ENCODE results near the gene CRADD.
"Not testable (repeated sequence)": the region's sequence is repeated elsewhere in the genome, so short reads cannot be mapped to it uniquely, and the experiment has no call there.

Gene CRADD

DNA sequence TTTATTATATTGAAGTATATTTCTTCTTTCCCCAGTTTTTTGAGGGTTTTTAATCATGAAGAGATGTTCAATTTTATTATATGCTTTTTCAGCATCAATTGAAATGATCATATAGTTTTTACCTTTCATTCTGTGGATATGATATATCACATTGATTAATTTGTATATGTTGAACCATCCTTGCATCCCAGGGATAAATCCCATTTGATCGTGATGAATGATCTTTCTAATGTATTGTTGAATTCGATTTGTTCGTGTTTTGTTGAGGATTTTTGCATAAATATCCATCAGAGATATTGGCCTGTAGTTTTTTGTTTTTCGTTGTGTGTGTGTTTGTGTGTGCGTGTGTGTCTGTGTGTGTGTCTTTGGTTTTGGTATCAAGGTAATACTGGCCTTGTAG lies 196.4 kb downstream of the CRADD start:
- no peak for DNase-seq (ENCODE audit: low read depth)

DNA sequence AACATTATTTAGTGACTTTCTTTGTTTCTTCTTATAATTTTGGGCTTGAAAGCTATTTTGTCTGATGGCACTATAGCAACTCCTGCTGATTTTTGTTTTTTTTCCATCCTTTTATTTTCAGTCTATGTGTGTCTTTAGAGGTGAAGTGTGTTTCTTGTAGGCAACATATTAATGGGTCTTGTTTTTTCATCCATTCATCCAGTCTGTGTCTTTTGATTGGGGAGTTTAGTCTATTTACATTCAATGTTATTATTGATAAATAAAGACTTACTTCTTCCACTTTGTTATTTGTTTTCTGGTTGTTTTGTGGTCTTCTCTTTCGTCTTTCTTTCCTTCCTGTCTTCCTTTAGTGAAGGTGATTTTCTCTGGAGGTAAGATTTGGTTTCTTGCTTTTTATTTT lies 198.0 kb downstream of the CRADD start:
- DNase-seq (ENCODE audit: low read depth): no peak

DNA sequence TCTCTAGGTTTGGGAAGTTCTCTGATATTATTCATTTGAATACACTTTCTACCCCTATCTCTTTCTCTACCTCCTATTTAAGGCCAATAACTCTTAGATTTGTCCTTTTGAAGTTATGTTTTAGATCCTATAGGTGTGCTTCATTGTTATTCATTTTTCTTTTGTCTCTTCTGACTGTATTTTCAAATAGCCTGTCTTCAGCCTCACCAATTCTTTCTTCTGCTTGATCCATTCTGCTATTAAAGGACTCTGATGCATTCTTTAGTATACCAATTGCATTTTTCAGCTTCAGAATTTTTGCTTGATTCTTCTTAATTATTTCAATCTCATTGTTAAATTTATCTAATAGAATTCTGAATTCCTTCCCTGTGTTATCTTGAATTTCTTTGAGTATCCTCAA lies 199.2 kb downstream of the CRADD start:
- no peak for DNase-seq (ENCODE audit: low read depth)

DNA sequence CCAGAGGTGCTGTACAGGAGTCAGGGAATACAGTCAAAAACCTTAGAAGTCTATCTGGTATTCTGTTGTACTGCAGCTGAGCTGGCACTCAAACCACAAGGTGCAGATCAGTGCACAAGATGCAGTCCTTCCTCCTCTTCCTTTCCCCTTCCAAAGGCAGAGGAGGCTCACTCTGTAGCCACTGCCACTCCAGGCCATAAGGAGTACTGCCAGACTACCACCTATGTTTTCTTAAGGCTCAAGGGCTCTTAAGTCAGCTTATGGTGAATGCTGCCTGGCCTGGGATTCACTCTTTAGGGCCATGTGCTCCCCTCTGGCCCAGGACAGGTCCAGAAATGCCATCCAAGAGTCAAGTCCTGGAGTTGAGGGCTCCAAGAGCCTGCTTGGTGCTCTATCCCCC lies 200.3 kb downstream of the CRADD start:
- no peak for DNase-seq (ENCODE audit: low read depth)

DNA sequence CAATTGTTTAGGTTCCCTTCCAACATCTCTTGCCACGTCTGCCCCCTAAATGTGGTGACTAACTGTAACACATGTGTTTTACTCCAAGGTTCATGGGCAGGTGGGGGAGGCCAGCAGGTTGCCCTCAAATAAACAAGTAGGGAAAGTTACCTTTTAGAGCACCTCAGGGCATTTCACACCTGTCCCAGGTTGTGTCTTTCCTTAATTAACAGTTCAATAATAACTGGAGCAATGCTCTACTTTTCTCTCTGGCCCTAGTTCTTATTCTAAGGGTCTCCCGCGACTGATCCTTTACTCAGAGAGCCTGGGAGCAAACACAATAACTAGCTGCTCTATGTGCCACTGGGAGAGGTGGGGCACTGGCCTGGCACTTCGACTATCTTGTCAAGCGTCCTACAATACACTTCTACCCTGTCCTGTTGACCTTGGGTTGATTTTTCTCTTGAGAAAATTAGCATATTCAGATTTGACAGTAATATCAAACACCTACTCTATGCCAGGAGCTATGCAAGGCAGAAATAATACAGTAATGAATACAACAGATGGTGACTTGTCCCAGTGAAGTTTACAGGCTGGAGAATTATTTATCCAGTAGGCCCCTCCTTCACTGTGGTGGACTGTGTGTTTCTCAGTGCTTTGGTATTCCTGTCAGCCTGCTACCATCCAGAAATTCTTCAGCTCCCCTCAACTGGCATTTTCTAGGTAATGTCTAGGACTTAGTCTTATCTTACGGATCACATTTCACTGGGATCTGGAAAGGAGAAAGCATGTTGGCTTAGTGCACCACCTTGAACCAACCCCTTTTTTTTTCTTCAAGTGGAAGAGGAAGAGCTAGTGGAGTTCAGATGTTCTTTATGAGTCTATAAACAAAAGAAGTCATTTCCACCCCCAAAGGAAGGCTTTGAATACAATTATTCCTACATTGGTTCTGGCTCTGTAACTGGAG lies 202.6 kb downstream of the CRADD start:
- DNase-seq (ENCODE audit: low read depth): peak; percentile 65

DNA sequence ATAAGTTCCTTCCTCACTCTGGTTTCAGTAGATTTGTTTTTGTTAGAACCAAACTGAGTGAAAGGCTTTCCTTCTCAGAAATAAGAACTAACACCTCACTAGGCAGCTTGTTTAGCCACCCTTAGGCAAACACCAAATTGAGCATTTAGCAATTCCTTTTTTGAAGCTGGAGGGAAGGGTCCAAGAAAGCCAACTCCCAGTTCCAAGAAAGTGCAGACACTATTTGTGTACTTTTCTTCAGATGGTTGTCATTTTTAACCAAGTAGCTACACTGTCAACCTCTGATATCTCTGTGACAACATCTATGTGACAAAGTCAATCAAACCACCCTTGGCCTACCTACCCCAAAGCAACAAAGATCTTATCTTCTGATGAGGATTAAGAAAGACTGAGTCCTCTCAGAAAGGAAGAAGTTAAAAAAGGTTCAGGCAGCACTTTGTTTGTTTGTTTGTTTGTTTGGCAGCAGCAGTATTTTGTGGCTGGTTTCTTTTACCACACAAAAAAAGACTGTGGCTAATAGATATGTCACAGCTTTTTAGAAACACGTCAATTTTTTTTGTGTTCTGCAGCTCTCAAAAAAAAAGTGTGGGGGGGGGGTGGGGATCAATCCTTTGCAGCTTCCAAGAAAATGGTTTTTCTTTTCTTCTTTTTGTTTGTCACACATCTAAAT lies 203.8 kb downstream of the CRADD start:
- DNase-seq (ENCODE audit: low read depth): no peak

DNA sequence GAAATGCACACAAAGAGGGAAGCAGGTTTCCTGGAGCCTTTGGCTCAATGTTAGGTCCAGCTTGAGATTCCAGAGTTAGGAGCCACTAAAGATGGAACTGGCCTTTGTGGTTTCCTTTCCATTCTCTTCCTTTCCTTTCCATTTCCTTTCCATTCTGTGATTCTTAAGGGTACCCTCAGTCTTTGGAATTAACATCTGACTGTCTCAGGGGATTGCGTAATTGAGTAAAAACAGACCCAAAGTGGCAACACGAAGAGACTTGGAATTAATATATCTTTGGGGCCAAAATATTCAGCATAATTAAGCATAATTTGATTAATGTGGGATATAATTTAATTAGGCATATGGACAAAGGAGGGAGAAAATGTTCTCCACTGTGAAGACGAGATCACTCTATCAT lies 205.6 kb downstream of the CRADD start:
- DNase-seq (ENCODE audit: low read depth): no peak

DNA sequence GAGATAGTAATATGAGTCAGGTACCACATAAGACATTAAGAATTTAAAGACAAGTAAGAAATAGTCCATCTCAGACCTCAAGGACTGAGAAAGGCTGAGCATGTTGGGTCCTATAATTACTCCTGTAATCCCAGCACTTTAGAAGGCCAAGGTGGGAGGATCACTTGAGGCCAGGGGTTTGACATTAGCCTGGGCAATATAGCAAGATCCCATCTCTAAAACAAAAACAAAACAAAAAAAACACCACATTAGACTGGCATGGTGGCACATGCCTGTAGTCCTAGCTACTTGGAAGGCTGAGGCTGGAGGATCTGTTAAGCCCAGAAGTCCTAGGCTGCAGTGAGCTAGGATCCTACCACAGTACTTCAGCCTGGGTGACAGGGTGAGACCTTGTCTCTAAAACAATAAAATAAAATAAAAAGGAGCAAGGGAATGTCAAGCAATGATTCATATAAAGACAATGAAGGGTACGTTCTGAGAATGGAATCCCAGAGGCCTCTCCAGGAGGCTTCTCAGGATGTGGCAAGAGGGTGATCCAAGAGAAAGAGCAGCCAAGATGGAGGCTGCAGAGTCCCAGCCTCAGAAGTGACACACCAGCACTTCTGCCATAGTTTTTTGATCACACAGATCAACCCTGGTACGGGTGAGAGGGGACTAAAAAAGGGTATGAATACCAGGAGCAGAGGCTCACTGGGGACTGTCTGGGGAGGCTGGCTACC lies 206.4 kb downstream of the CRADD start:
- peak; percentile 83 for DNase-seq (ENCODE audit: low read depth)

DNA sequence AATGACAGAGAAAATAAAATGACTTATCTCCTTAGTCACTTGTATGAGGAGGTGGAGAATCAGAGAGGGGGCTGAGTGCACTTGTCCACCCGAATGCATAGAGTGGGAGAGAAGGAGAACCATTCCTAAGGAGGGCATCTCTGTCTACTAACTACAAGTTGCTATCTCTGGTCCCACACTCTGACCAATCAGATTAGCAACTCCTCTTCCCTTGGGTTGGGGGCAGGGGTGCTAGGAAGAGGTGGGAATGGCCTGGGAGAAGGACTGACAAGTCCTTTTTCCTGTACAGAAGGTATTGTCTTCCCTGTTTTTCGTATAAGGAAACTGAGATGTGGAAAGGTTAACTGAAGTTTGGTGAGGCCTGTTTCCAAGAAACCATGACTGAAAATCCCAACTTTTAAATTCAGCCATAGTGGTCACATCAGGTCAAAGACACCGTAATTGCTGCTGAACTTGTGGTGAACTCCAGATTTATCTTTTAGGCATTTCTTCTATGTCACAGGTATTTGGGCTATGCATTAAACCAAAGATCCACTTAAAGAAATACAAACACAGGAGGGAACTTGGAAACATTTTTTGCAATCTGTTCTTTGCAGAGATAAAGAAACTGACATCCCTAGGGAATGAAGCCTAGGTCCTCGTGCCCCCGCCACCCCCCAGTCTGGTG lies 207.8 kb downstream of the CRADD start:
- no peak for DNase-seq (ENCODE audit: low read depth)

DNA sequence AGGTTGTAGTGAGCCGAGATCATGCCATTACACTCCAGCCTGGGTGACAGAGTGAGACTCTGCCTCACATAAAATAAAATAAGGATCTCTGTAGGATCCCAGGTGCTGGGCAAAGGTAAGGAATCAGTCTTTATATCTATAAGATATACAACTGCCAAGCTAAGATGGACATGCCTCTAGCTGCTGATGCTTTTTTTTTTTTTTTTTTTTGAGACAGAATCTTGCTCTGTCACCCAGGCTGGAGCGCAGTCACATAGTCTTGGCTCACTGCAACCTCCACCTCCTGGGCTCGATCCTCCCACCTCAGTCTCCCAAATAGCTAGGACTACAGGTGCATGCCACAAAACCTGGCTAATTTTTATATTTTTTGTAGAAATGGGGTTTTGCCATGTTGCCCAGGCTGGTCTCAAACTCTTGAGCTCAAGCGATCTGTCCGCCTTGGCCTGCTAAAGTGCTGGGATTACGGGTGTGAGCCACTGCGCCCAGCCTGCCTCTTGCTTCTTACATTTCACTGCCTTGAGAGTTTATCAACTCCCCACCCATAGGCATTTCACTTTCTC lies 208.9 kb downstream of the CRADD start:
- not testable (repeated sequence) for DNase-seq (ENCODE audit: low read depth)

DNA sequence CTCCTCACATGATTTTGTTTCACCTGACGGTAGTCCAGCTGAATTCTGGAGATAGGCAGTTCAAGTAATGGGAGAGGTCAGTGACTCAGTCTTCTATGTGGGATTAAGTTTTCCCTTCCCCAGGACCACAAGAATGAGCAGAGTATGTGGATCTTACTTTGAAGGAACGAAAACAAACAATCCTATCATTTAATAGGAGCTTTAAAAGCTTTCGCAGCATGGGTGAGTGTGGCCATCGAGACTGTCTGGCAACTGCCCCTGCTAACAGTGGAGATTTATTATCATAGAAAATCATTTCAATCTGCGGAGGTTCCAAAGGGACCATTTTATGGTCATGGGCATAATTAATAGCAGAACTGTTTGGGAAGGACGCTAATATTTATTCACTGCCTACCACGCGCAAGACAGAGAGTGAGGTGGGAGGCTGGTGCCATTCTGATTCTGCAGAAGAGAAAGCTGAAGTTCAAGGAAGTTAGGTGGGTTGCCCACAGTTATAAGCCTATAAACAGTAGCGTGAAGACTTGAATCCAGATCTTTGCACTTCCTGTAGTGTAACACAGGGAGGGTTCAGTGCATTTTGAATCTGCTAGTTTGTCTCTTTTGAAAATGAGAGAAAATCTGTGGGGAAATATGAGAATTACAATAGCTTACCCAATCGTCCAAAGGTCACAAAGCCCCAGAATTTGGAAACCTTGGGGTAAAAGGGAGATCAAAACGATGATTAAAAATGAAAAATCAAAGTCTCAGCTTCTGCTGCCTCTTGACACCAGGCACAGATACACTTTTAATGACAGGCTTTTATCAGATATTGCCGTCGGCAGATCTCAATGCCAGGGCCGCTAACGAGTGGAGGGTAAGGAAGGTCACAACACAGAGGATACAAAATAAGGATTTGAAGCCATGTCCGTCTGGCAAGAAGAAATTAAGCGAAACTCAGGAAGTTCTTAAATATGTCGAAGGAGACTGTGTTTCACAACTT lies 209.6 kb downstream of the CRADD start:
- peak; percentile 94 for DNase-seq (ENCODE audit: low read depth)

DNA sequence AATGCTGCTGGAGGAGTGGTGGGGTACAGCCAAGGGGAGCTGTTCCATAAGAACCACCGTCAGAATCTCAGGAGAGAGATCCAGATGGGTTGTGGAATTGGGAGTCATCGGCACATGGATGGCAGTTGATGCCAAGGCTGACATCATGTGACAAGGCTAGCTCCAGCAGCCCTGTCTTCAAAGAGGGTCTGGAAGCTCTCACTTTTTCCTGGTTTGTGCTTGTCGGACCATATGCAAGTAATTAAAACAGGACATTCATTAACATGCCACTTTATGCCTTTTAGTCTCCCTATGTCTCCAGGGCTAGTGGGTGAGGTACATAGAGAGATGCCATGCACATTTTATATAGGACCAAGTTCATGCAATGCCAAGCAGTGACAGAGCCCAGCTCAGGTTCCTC lies 211.8 kb downstream of the CRADD start:
- no peak for DNase-seq (ENCODE audit: low read depth)

DNA sequence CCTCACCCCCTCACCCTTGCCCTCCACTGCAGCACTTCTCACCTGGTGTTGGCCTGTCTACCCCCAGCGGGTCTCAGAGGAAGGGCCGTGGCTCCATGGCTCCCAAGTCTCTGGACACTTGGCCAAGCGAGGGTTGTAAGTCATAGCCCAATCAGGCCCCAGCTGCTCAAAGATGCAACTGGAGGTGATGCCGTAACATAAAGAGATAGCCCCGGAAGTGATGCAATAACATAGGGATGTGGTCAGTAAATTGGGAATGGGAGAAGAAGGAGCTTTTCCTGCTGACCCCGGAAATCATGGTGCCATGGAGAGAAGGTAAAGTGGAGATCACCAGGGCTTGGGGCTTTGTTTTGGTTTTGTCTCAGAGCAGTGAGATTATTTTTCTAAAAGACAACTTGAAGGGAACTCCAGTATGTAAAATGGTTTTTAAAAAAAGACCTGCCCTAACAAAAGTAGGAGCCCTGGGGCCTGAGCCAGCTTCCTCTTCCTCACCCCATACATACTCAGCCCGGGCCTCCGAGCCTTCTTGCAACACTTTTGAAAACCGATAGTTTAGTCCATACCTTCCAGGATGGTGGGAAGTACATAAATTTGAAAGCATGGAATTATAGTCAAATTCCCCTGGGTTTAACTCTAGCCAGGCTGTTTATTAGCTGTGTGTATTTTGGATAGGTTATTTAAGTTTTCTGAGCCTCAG lies 212.5 kb downstream of the CRADD start:
- no peak for DNase-seq (ENCODE audit: low read depth)

DNA sequence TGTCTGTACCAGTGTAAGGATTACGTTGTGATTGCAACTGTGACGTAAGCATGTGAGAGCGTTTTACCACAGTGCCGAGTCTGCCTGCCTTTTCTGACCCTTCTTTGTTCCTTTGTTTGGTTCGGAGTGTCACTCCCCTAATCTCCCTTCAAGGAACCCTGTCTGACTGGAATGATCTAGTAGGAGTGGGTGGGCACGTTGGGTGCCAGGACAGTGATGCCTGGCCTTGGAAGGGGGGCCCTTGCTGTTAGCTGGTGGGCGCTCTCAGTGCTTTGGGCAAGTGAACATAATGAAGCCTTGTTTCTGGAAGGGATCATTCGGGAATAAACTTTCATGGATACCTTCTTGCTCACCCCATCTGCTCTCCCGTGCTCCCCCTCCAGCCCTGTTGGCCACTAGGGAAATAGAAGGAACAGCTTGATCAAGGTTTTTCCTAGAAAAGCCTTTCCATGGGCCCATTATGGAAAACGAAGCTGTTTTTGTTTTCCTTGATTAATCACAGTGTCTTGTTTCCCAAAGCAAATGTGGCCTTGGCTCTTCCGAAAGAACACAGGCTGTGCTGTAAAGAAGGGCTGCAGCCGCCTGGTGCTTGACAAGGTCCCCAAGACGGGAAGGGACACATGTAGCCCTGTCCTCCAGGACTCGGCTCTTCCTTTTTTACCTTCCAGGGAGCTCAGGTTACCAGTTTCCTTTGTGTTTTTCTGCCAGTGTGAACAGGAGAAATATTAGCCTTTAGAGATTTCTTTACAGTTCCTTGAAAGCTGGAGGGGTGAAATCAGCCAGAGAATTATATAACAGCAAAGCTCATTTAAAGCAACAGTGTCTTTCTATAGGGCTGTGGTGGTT lies 215.5 kb downstream of the CRADD start:
- no peak for DNase-seq (ENCODE audit: low read depth)

DNA sequence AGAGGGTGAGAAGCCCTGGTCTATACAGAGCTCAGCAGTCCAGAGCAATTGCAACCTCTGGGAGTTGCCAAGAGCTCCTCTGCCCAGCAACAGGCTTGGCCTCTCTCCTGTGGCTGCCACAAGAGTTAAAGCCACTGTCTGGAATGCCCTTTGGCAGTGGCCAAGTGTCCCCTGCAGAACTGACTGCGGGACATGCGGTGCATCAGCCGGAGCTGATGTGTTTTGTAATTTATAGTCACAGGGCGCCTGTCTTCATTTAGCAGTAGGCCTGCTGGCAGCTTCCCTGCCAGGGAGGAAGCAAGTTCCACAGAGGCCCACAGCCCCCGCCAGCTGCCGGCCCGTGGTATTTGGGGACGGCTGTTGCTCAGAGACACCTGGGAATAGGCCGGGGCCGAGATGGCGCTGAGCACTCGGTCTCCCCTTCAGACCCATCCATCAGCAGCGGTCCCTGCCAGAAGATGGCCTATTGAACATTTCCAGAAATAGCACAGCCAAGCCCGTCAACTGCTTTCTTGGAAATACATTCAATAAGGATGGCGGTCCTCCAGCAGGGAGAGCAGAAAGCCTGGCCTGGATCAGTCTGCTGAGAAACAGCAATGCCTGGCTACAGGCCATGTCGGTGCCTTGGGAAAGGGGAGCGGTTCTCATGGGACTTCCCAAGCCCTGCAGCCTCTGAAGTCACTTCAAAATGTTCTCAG lies 217.4 kb downstream of the CRADD start:
- peak; percentile 64 for DNase-seq (ENCODE audit: low read depth)

DNA sequence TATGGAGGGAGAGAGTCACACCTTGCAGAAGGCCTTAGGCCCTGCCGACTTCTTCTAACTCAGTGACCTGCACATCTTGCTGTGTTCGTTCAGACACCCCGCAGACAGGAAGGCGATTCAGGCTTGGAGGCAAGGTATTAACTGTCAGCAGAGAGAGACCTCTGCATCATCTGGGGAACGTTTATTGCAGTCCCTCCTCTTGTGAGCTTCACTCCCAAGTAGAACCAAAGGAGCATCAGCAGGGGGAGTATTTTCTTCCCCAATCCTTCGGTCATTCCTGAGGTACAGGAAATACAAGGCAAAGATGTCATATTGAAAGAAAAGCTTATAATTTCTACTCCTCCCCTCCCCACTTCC lies 217.9 kb downstream of the CRADD start:
- no peak for DNase-seq (ENCODE audit: low read depth)

DNA sequence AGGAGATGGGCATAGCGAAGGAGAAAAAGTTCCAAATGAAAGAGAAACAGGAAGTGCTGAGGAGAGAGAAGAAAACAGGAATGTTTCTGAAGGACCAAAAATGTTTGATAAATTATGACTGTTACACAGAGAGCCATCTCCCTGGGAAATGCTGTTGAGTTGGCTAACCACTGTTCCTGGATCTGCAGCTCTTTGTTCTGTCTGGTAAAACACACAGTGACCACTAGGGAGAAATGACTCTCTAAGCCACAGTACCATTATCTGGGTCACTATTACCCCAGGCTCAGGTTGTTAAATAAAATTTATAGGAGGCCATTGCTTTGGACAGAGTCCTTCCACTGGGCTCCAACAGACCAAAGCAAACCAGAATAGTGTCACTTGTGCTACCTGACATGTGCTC lies 219.3 kb downstream of the CRADD start:
- DNase-seq (ENCODE audit: low read depth): no peak

DNA sequence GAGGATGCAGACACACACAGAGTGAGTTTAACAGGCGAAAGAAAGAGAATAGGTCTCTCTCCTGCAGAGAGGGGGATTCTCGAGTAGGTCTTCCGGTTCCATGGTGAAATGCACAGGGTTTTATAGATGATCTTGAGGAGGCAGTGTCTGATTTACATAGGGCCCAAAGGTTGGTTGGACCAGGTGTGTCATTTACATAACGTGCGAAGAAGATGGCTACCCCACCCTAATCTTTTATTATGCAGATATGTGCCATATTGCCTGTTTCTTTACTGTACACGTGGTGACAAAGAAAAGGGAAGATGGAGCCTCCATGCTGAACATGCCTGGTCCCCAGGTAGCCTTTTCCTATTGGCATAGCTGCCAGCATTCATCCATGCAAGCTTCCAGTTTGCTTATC lies 219.8 kb downstream of the CRADD start:
- no peak for DNase-seq (ENCODE audit: low read depth)

DNA sequence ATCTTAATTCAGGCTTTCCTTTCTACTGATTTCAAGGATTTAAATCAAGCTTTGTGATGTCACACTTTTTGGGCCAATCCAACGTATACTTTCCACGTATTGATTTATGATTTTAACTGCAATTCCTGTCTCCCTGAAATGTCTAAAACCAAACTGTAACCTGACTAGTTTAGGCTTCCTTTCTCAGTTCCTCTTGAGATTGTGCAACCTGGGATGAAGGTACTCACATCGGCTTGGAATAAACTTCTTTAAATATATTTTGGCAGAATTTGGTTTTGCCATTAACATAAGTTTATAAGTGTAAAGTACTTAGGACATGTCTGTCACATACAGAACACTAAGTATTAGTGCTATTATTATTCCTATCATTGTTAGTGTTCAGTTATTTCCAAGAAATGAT lies 224.6 kb downstream of the CRADD start:
- DNase-seq (ENCODE audit: low read depth): no peak
